ENCODE measurements around the gene CA11. TPM values are rescaled to one million over a fixed set of nuclear protein-coding genes. Genes with fewer than 3 reads are reported as not detected.

CA11 gene
- total and polyA plus RNA-seq, 2 of the 8 experiments (the other 6 are each of a cell fraction or from before 2014, with no cell fraction given), result 51.7 to 71.4 TPM

- Histone ChIP-seq H4K8ac (ENCODE audit: extremely low read depth, insufficient read depth, low read length) (no peak overlapping the region), H3K23ac (ENCODE audit: insufficient read length) (no peak overlapping the region), H3K79me1 (ENCODE audit: low read depth, low read length) (no peaks in the 10 kb centered on the region), H2BK5ac (ENCODE audit: low read depth, low read length) (no peak overlapping the region; the same call in 1 of the 2 replicates), H4K20me1 (replicated peaks in 1 of 2; ENCODE audit: control insufficient read depth in 1 of 2, insufficient read depth in 2 of 2, low read length in 2 of 2) (peaks cover 0 to 2% of the 10 kb centered on the region in 2 experiments), H3K4me1 (replicated peaks in 1 of 4; ENCODE audit: control insufficient read depth in 3 of 4, insufficient read depth in 4 of 4, low read length in 3 of 4) (peaks cover 0 to 2% (median 0%) of the 10 kb centered on the region in 4 experiments; a peak in 1 of 7 replicates), H3K79me2 (ENCODE audit: control insufficient read depth in 1 of 2, insufficient read depth in 2 of 2, low read length in 2 of 2) (no peaks in the 10 kb centered on the region), H3K36me3 (ENCODE audit: control insufficient read depth in 2 of 4, insufficient read depth in 4 of 4, low read length in 3 of 4) (no peaks in the 10 kb centered on the region), H4K91ac (replicated peaks; ENCODE audit: insufficient read length, low read length) (no peak overlapping the region), H2BK12ac (ENCODE audit: low read depth, low read length) (no peak overlapping the region), H3K4me3 (ENCODE audit: extremely low read depth in 1 of 4, insufficient read depth in 2 of 4, low read depth in 3 of 4, low read length in 4 of 4) (no peak overlapping the region), H3K9me3 (ENCODE audit: insufficient read depth in 2 of 2, low read depth in 1 of 2, low read length in 1 of 2) (no peaks in the 10 kb centered on the region), H3K9ac (replicated peaks in 1 of 4; ENCODE audit: extremely low read depth in 1 of 4, low read depth in 3 of 4, low read length in 3 of 4) (no peak overlapping the region), H3K4me2 (ENCODE audit: insufficient read depth in 1 of 2, low read depth in 2 of 2, low read length in 2 of 2) (no peak overlapping the region), H3K56ac (replicated peaks; ENCODE audit: insufficient read length, low read depth, low read length) (no peak overlapping the region), H3K23me2 (ENCODE audit: low read depth, low read length) (no peaks in the 10 kb centered on the region), H2BK20ac (ENCODE audit: low read length) (no peak overlapping the region), H2BK15ac (ENCODE audit: low read length) (no peak overlapping the region), H3K27ac (ENCODE audit: low read depth, low read length) (no peak overlapping the region), H3K27me3 (replicated peaks in 1 of 4; ENCODE audit: control insufficient read depth in 3 of 4, extremely low read depth in 1 of 4, insufficient read depth in 3 of 4, low read length in 3 of 4) (no peaks in the 10 kb centered on the region), H3K4ac (replicated peaks; ENCODE audit: insufficient read length, low read depth, low read length) (no peak overlapping the region), H3K14ac (ENCODE audit: insufficient read length) (no peak overlapping the region), H2AK5ac (ENCODE audit: low read depth, low read length) (no peak overlapping the region), H2BK120ac (replicated peaks; ENCODE audit: low read depth, low read length) (no peak overlapping the region), H4K5ac (ENCODE audit: insufficient read length, low read depth, low read length) (no peak overlapping the region), H2AFZ (ENCODE audit: low read length) (no peak overlapping the region), H3K18ac (ENCODE audit: extremely low read depth, low read length) (no peak overlapping the region)
- FAIRE-seq (no peak), DNase-seq (ENCODE audit: low read depth in 1 of 2, low spot score in 2 of 2) (no peak)
- CTCF ChIA-PET (ENCODE audit: partially characterized antibody), result interaction anchor here (1.7 to 7.0 kb wide), 3 partner anchors 8 to 23 kb away, joined by 3 to 143 read pairs (median 6); partner anchors contain the start of gene FAM83E
- POLR2A ChIA-PET (ENCODE audit: partially characterized antibody), result interaction anchor here (0.6 to 30.9 kb wide), 6 partner anchors 5 to 193 kb away, joined by 3 to 788 read pairs (median 10); partner anchors contain the start of genes DBP, FAM83E, RPL18 and SPACA4
- 88% methylated on average over 6 of the region's 7 CpGs; no CpG with 5 or more reads in 1 of the 2 experiments for WGBS, 2 experiments (ENCODE audit: extremely low coverage in 1 of 2, insufficient coverage in 1 of 2, insufficient read length in 1 of 2, insufficient replicate concordance in 2 of 2, low coverage in 1 of 2, low lambda C conversion rate in 2 of 2, missing lambda C conversion rate in 1 of 2)
- TF ChIP-seq POU5F1 (IDR thresholded peaks at IDR 0.05; ENCODE audit: low read depth, low read length) (no peak), SUZ12 (IDR thresholded peaks at IDR 0.05; ENCODE audit: low read length) (no peak), PHF8 (conservative IDR thresholded peaks at IDR 0.05; ENCODE audit: low read depth, low read length) (no peak), NANOG (IDR thresholded peaks at IDR 0.05; ENCODE audit: insufficient read depth, low read depth, low read length, poor library complexity, severe bottlenecking) (no peak), BACH1 (IDR thresholded peaks at IDR 0.05; ENCODE audit: low read length) (no peak)
Observed at GRCh38 chr19:48607359-48607755, 38.6 kb downstream of the CA11 start.

All from H1 (cell line).